Activated naive CD8-positive, alpha-beta T cell treated with anti-CD3 and anti-CD28 coated beads, Interleukin-2, amount 50 U/mL, for 24 hours (primary cell): ENCODE results near the gene NR1H3.

Experiments used
- ATAC-seq: fragments of 150-1000 bp; cut with Tn5 transposase; one replicate; pipeline ENCODE4 v1.10.0; 2021
- DNase-seq: peaks from one replicate; pipeline ENCODE4 v3.0.0; 2021
- H3K27ac Mint-ChIP-seq: one replicate; pipeline ENCODE4 v1.8.0; 2021; ENCODE audit warnings: mild to moderate bottlenecking, mixed read lengths
- H3K27me3 Mint-ChIP-seq: one replicate; pipeline ENCODE4 v1.8.0; 2021; ENCODE audit warnings: mixed read lengths
- H3K36me3 Mint-ChIP-seq: one replicate; pipeline ENCODE4 v1.8.0; 2021; ENCODE audit warnings: low read depth, mixed read lengths
- H3K4me1 Mint-ChIP-seq: one replicate; pipeline ENCODE4 v1.8.0; 2021; ENCODE audit warnings: mixed read lengths
- H3K4me3 Mint-ChIP-seq: one replicate; pipeline ENCODE4 v1.8.0; 2021; ENCODE audit warnings: mild to moderate bottlenecking, moderate library complexity, mixed read lengths
- H3K9me3 Mint-ChIP-seq: one replicate; pipeline ENCODE4 v1.8.0; 2021; ENCODE audit warnings: mixed read lengths

The NR1H3 gene

DNA sequence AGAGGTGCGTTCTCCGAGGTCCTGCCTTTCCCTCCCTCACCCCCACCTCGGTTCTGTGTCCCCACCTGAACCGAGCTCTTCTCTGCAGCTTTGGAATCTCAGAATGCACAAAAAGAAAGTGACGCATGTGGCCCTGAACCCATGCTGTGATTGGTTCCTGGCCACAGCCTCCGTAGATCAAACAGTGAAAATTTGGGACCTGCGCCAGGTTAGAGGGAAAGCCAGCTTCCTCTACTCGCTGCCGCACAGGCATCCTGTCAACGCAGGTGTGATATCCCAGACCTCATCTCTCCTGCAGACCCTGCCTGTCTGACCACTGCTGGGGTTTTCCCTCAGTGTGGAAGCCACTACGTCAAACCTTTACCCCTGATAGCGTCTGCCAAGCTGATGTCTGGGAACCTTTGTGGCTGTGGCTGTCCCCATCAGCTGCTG lies 23.1 kb upstream of the NR1H3 start:
- DNase-seq = peak; percentile 38
- H3K36me3 Mint-ChIP-seq = peaks cover 46% of the 10 kb centered on the region
- no peaks in the 10 kb centered on the region for H3K27me3 Mint-ChIP-seq
- H3K4me3 Mint-ChIP-seq = peak overlapping the region; percentile 36
- peak; percentile 87 for ATAC-seq
- H3K4me1 Mint-ChIP-seq = peaks cover 26% of the 10 kb centered on the region
- H3K9me3 Mint-ChIP-seq = no peaks in the 10 kb centered on the region
- peak overlapping the region; percentile 88 for H3K27ac Mint-ChIP-seq

DNA sequence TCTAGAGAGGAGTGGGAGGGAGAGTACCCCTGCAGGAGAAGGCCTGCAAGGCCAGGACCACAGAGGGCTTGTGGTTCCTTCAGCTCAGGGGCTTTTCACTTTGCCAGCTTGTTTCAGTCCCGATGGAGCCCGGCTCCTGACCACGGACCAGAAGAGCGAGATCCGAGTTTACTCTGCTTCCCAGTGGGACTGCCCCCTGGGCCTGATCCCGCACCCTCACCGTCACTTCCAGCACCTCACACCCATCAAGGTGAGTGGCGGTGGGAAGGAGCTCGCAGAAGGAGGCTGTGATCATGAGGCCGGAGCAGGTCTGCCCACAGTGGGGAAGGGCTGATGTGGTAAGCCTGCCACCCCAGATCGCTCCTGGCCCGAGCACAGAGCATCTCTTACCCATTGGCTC lies 22.6 kb upstream of the NR1H3 start:
- Mint-ChIP-seq H3K27ac (peak overlapping the region; percentile 88), H3K36me3 (peaks cover 51% of the 10 kb centered on the region), H3K4me1 (peaks cover 26% of the 10 kb centered on the region), H3K9me3 (no peaks in the 10 kb centered on the region), H3K4me3 (no peak overlapping the region), H3K27me3 (no peaks in the 10 kb centered on the region)
- ATAC-seq (no peak), DNase-seq (no peak)

DNA sequence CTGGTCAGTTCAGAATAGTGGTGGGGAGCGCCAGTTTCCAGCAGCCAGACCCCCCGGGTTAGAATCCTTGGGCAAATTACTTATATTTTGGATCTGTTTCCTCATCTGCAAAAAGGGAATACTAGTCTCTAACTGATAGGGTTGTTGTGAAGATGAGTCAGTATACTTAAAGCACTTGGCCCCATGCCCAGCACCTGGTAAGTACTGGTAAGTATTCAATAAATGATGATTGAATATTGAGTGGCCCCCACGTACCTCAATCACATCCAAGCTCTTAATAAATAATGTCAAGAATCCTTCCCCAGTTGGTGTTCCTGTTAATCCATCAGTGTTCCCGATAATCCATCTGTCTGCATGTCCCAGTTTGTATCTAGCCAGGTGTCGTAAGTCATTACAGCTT lies 21.3 kb upstream of the NR1H3 start:
- no peaks in the 10 kb centered on the region for H3K27me3 Mint-ChIP-seq
- H3K36me3 Mint-ChIP-seq = peaks cover 55% of the 10 kb centered on the region
- peaks cover 26% of the 10 kb centered on the region for H3K4me1 Mint-ChIP-seq

DNA sequence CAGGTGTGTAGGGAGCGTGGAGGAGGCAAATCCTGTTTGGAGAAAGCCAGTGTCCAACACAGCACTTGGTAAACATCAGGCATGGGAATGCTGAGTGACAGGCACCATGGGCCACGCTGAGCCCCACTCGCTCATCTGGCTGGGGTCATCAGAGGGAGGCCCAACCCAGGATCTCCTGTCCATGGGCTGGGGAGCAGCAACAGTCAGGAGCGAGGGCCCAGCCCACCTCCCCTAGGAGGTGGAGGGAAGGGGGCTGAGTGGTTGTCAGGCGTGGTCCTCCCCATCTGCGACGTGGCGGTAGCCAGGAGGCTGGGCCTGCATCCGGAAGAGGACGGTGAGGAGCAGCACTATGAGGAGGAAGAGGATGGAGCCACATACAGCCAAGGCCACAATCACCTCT lies 17.9 kb upstream of the NR1H3 start:
- Mint-ChIP-seq H3K36me3 (peaks cover 61% of the 10 kb centered on the region), H3K4me1 (peaks cover 11% of the 10 kb centered on the region), H3K4me3 (peak overlapping the region; percentile 21), H3K9me3 (no peaks in the 10 kb centered on the region), H3K27ac (peak overlapping the region; percentile 33), H3K27me3 (no peaks in the 10 kb centered on the region)
- ATAC-seq (no peak), DNase-seq (no peak)

More for the DNA sequence above, 21.3 kb upstream of the NR1H3 start:
- DNase-seq = no peak
- Mint-ChIP-seq H3K4me3 (no peak overlapping the region), H3K9me3 (no peaks in the 10 kb centered on the region), H3K27ac (peak overlapping the region; percentile 48)
- ATAC-seq = no peak

DNA sequence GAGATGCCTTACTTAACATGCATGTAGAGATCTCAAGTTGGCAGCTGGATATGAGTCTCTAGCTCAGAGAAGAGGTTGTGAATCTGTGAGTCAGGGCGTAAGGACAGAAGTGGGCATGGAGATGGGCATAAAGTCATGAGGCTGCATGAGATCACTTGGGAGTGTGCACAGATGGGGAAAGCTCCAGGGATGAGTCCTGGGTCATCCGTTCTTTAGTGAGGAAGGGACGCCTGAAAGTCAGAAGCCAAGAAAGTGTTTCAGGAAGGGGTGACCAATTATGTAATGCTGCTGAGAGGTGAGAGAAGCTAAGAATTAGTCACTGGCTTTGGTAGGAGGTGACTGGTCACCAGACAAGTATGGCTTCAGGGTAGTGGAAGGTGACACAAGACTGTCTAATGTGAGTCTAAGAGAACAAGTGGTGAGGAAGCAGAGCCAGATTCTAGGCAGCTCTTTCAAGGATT lies 15.9 kb upstream of the NR1H3 start:
- no peak for DNase-seq
- no peaks in the 10 kb centered on the region for H3K27me3 Mint-ChIP-seq
- peaks cover 53% of the 10 kb centered on the region for H3K36me3 Mint-ChIP-seq
- no peak overlapping the region for H3K4me3 Mint-ChIP-seq
- peak overlapping the region; percentile 32 for H3K27ac Mint-ChIP-seq
- H3K4me1 Mint-ChIP-seq = peaks cover 3% of the 10 kb centered on the region
- H3K9me3 Mint-ChIP-seq = no peaks in the 10 kb centered on the region
- peak; percentile 26 for ATAC-seq

DNA sequence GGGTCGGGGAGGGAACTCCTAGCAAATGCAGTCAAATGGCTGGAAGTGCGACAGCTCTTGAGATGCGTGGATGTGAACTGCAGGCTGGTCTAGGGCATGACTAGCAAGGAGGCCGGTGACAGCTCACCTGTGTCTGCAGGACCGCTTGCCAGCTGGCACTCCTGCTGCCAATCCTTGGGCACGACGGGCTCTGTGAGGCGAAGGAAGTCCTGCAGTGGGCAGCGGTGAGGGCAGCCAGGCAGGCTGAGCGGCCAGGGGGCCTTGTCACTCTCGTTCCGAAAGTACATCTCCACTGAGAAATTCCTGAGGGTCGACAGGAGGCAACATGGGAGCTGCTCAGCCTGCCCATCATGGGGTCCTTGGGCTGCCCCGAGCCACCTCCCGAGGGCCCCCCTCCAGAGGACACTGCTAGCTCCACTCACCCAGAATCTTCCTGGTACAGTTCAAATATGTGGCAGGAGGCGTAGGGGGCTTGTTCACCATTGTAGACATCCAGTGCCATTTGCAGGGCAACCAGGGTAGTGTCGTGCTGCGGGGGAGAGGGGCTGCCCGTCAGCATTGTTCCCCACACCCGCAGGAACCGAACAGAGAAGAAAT lies 15.1 kb upstream of the NR1H3 start:
- Mint-ChIP-seq H3K9me3 (no peaks in the 10 kb centered on the region), H3K36me3 (peaks cover 47% of the 10 kb centered on the region), H3K27me3 (no peaks in the 10 kb centered on the region), H3K4me3 (peak overlapping the region; percentile 7), H3K4me1 (peaks cover 7% of the 10 kb centered on the region), H3K27ac (no peak overlapping the region)
- DNase-seq (no peak), ATAC-seq (peak; percentile 8)

DNA sequence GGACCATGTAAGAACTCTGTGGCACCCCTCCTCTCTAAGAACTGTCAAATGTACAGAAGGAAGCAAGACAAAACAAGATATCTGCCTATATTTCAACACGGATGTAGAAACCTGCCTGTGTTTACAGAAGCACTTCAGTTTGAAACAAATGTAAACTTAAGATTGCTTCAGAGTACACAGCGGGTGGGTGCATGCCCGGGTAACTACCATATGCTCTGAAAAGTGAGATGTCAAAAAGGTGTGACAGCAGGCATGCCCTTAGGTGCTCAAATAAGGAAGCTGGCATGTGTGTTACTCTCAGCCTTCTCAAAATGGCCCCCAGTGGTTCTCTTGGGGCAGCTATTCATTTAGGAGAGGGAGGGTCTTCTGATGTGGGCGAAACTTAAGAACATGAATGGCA lies 14.3 kb upstream of the NR1H3 start:
- H3K27ac Mint-ChIP-seq = no peak overlapping the region
- no peaks in the 10 kb centered on the region for H3K27me3 Mint-ChIP-seq
- ATAC-seq (no peak), DNase-seq (no peak)
- H3K4me1 Mint-ChIP-seq = peaks cover 13% of the 10 kb centered on the region
- no peak overlapping the region for H3K4me3 Mint-ChIP-seq
- no peaks in the 10 kb centered on the region for H3K9me3 Mint-ChIP-seq
- peaks cover 41% of the 10 kb centered on the region for H3K36me3 Mint-ChIP-seq

DNA sequence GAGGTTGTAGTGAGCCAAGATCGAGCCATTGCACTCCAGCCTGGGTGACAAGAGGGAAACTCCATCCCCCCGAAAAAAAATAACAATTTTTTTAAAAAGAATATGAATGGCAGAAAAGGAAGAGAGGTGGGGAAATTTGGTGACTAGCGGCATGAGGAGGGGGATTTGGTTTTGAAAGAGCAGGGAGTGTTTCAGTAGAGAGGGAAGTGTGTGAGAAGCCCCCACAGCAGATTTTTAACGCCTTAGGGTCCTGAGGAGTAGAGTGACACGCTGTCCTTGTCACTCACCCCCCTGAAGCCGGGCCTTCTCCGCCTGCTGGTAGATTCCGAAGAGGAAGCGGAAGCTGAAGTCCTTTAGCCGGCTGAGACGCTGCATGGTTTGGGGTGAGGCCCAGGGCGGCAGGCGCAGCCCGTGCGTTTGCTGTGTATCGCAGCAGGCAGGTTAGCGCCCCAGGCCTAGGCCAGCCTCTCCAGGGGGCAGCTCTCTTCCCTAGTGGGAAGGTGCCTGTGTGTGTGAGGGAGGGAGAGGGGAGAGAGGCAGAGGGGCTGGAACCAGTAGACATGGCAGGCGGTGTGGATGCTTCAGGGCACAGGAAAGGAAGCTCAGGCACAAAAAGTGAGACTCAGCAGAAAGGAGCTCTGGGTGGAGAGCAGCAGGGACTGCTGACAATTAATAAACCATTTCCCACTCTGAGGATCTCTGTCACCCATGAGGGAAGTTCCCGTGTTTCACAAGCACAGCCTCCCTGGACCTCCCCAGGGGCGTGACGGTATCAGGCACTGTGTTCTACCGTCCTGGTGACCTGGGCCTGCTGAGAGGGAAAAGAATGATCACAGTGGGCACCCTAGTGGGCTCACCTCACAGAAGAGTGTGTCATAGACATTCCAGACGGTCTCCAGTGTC lies 13.1 kb upstream of the NR1H3 start:
- peaks cover 31% of the 10 kb centered on the region for H3K36me3 Mint-ChIP-seq
- H3K4me3 Mint-ChIP-seq = no peak overlapping the region
- H3K9me3 Mint-ChIP-seq = no peaks in the 10 kb centered on the region
- DNase-seq = no peak
- ATAC-seq = no peak
- no peaks in the 10 kb centered on the region for H3K27me3 Mint-ChIP-seq
- peaks cover 18% of the 10 kb centered on the region for H3K4me1 Mint-ChIP-seq
- H3K27ac Mint-ChIP-seq = no peak overlapping the region

DNA sequence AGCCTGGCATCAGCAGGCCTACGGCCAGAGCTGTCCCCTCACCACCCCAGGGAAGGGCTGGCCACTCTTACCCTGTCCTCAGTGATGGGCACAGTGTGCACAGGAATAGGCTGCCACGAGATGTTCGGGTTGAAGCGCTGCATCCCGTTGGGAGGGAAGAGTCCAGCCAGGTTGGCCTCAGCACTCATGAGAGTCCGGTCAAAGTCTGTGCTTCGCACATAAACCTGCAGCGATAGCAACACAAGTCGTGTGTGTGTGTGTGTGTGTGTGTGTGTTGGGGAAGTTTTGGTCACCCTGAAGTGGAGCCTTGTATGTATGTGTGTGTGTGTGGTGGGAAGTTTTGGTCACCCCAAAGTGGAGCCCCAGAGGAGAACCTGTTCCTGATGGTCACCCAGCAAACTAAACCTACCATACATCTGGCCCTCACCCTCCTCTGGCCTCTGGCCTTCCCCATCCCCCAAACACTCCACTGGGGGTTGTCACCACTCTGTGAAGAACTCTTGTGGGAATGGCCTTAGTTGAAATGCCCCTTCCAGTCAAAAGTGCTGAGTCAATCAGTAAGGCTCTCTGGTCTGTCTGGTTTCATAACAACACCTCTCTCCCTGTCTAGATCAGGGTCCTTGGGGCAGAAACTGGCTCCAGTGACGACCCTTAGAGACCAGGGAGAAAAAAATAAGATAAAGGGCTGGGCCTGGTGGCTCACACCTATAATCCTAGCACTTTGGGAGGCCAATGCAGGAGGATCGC lies 12.0 kb upstream of the NR1H3 start:
- Mint-ChIP-seq H3K4me3 (no peak overlapping the region), H3K9me3 (no peaks in the 10 kb centered on the region), H3K27ac (no peak overlapping the region), H3K36me3 (peaks cover 21% of the 10 kb centered on the region), H3K27me3 (no peaks in the 10 kb centered on the region), H3K4me1 (peaks cover 22% of the 10 kb centered on the region)
- ATAC-seq (no peak), DNase-seq (no peak)

DNA sequence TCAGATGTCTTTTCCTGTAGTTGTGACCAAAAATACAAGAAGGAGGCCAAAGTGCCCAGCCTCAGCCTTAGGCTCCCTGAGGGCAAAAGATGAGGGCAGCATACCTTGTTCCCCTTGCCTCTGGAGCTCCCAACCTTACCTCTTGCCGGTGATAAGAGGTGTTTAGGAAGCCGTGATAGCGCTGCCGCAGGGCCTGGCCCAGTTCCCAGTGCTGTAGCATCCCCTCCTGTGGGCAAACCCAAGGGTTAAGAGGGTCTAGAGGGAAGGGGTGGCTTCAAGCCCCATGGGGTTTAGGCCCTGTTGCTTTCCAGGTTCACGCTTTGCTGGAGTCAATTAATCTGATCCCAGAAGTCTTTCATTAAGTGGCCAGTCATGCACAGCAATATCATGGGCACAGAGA lies 10.3 kb upstream of the NR1H3 start:
- Mint-ChIP-seq H3K4me1 (peaks cover 22% of the 10 kb centered on the region), H3K4me3 (peak overlapping the region; percentile 90), H3K36me3 (peaks cover 8% of the 10 kb centered on the region), H3K9me3 (no peaks in the 10 kb centered on the region), H3K27me3 (no peaks in the 10 kb centered on the region), H3K27ac (peak overlapping the region; percentile 14)
- no peak for DNase-seq
- no peak for ATAC-seq

DNA sequence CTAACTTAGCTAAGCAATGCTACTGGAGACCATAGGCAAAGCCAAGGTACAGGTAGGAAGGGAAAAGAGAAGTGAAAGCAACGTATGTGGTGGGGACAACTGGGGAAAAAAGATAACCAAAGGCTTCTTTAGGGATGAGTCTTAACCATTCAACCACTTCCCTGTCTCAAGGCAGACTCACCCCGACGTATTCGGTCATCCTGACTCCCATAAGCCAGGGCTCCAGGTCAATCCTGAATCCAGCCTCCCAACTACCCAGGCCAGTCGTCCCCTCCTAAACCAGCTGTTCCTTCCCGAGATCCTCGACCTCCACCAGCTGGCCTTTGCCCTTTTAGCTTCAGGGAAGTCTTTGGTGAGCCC lies 9.5 kb upstream of the NR1H3 start:
- peak; percentile 27 for ATAC-seq
- peak overlapping the region; percentile 90 for H3K4me3 Mint-ChIP-seq
- peaks cover 8% of the 10 kb centered on the region for H3K36me3 Mint-ChIP-seq
- H3K9me3 Mint-ChIP-seq = no peaks in the 10 kb centered on the region
- H3K27me3 Mint-ChIP-seq = no peaks in the 10 kb centered on the region
- DNase-seq = no peak
- peak overlapping the region; percentile 93 for H3K27ac Mint-ChIP-seq
- H3K4me1 Mint-ChIP-seq = peaks cover 22% of the 10 kb centered on the region

DNA sequence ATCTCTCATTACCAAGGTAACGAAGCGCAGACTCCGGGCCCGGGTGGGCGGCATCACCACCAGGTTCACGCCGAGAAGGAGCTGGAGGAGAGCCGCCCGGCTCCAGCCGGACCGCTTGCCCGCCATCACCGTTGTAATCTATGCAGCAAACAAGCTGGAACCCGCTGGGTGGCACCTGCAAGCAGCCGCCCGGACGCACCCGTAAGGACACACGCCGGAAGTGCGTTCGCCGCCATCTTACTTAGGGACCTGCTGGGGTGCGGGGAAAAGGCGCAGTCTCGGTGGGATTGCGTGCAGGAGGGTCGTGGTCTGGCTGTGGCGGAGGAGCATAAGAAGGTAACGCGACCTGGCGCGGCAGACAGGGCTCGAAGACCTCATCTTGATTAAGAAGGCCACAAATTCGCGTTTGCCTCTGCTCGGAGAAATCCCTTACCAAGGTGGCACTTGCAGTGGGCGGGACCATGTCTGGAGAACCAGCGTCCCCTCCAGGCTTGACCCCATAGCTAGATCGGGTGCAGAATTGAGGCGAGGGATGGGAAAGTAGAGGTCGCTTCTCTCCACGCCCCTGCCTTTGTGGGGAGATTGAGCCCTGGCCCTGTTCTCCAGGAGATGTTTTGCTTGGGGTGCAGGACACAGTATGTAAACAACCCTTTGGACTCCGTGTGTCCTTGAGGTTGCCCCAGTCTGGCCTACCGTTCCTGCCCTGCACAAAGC lies 9.0 kb upstream of the NR1H3 start, which contains the start of gene ACP2:
Gene ACP2 (minus strand): TSS at position 151 of the 714 bp plus-strand sequence. CDS start 25 bp downstream, at position 126.
- peaks cover 22% of the 10 kb centered on the region for H3K4me1 Mint-ChIP-seq
- no peaks in the 10 kb centered on the region for H3K27me3 Mint-ChIP-seq
- ATAC-seq = peak; percentile 96
- peak; percentile 86 for DNase-seq
- H3K27ac Mint-ChIP-seq = peak within 1 kb of the TSS; percentile 93
- H3K36me3 Mint-ChIP-seq = peaks cover 8% of the 10 kb centered on the region
- H3K9me3 Mint-ChIP-seq = no peaks in the 10 kb centered on the region
- H3K4me3 Mint-ChIP-seq = peak within 1 kb of the TSS; percentile 90

DNA sequence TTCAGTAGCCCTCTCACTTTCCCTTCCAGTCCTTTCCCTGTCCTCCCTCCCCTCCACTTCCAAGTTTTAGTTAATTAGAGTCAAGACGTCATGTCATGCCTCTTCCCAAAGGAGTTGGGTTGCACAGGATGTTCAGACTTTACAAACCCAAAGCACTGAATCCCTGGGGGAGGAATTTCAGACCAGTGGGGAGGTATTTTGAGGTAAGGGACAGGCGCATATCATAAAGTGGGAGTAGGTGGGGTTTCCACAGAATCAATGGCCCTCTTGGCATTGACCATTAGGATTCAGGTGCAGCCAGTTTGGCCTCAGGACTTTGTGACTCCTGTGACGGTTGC lies 8.4 kb upstream of the NR1H3 start:
- Mint-ChIP-seq H3K4me1 (peaks cover 22% of the 10 kb centered on the region), H3K27me3 (no peaks in the 10 kb centered on the region), H3K27ac (peak overlapping the region; percentile 93), H3K9me3 (no peaks in the 10 kb centered on the region), H3K4me3 (peak overlapping the region; percentile 90), H3K36me3 (peaks cover 4% of the 10 kb centered on the region)
- DNase-seq (no peak), ATAC-seq (no peak)

DNA sequence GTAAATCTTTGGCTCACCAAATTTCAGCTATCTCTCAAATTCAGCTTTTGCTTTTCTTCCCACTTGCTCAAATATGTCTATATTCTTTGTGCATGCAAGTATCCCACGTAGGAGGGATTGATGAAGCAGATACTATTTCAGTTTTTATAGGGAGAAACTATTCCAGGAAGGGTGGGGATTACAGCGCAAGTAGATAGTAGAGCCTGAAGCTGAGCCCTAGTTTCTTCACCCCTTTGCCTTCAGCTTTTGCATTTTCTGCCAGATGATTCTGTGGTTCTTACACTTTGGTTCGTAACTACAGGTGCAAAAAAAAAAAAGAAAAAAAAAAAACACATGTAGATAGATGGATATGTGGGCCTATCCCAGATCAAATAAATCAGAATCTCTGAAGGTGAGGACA lies 6.0 kb upstream of the NR1H3 start:
- no peak overlapping the region for H3K27ac Mint-ChIP-seq
- ATAC-seq (no peak), DNase-seq (no peak)
- H3K36me3 Mint-ChIP-seq = no peaks in the 10 kb centered on the region
- H3K4me3 Mint-ChIP-seq = no peak overlapping the region
- H3K4me1 Mint-ChIP-seq = peaks cover 22% of the 10 kb centered on the region
- no peaks in the 10 kb centered on the region for H3K9me3 Mint-ChIP-seq
- no peaks in the 10 kb centered on the region for H3K27me3 Mint-ChIP-seq
